ENCODE results near the gene RTN1. TPM values are rescaled to one million over a fixed set of nuclear protein-coding genes. Genes with fewer than 3 reads are reported as not detected.

Gene RTN1
- total and polyA plus RNA-seq, 10 of the 15 experiments (the other 5 are each of a cell fraction or from before 2014, with no cell fraction given): 0.03 to 0.55 (median 0.13) TPM; not detected in 4

- no peak for ATAC-seq
- SMC1A ChIA-PET (ENCODE audit: uncharacterized antibody, unreplicated experiment): interaction anchor here (1.2 kb wide), 1 partner anchor 11 kb away, joined by 3 read pairs; no protein-coding TSS in a partner anchor
- POLR2A ChIA-PET: interaction anchor here (0.6 kb wide), 1 partner anchor 1549 kb away, joined by 5 read pairs; no protein-coding TSS in a partner anchor
- intact Hi-C loops (cut with micrococcal nuclease; ENCODE audit: unreplicated experiment) (no loop called here), in situ Hi-C loops (cut with MboI) (no loop called here)
- Histone ChIP-seq H3K4me3 (no peak overlapping the region), H3K36me3 (ENCODE audit: control insufficient read depth in 2 of 2, insufficient read depth in 2 of 2, low read length in 1 of 2) (no peaks in the 10 kb centered on the region), H2AFZ (ENCODE audit: control insufficient read depth, low read depth, low read length) (no peak overlapping the region), H3K9me3 (replicated peaks; ENCODE audit: control insufficient read depth, insufficient read depth, low read length) (no peaks in the 10 kb centered on the region), H3K9ac (ENCODE audit: control insufficient read depth, insufficient read depth, low read length) (no peak overlapping the region), H3K4me2 (ENCODE audit: control insufficient read depth, insufficient read depth) (no peak overlapping the region), H3K4me1 (ENCODE audit: control insufficient read depth, insufficient read depth, low read length) (no peaks in the 10 kb centered on the region), H4K20me1 (ENCODE audit: control insufficient read depth, insufficient read depth) (no peaks in the 10 kb centered on the region), H3K27ac (ENCODE audit: control insufficient read depth, insufficient read depth) (no peak overlapping the region), H3K79me2 (ENCODE audit: control insufficient read depth, insufficient read depth, low read length) (no peaks in the 10 kb centered on the region), H3K27me3 (replicated peaks in 1 of 2; ENCODE audit: control insufficient read depth in 2 of 2, insufficient read depth in 2 of 2, low read length in 1 of 2) (no peaks in the 10 kb centered on the region)
- TF ChIP-seq SMAD1 (IDR thresholded peaks at IDR 0.05; ENCODE audit: low read depth, partially characterized antibody) (no peak), CEBPB (IDR thresholded peaks at IDR 0.05; ENCODE audit: borderline replicate concordance in 1 of 2, low read depth in 2 of 2, low read length in 2 of 2) (no peak), PML (IDR thresholded peaks at IDR 0.05; ENCODE audit: low read length) (no peak), JUND (IDR thresholded peaks at IDR 0.05; ENCODE audit: low read depth, low read length) (no peak)
- 32% methylated on average over 4 of the region's 4 CpGs for WGBS (ENCODE audit: insufficient coverage, insufficient replicate concordance, low lambda C conversion rate, missing lambda C conversion rate)
- BruUV-seq (replicated peaks): no TSS peak
- RAD21 ChIA-PET (ENCODE audit: unreplicated experiment): no interaction called here
- DNase-seq (ENCODE audit: low read depth, low spot score): no peak
- FAIRE-seq: no peak
- CTCF ChIA-PET: interaction anchor here (1.3 to 1.5 kb wide), 2 partner anchors 30 to 143 kb away, joined by 4 to 5 read pairs; no protein-coding TSS in a partner anchor
Observed at GRCh38 chr14:59754256-59754655, 116.3 kb downstream of the RTN1 start.

- TF ChIP-seq MXI1 (IDR thresholded peaks at IDR 0.05; ENCODE audit: low read depth, low read length): no peak
- TF ChIP-seq NFYA (IDR thresholded peaks at IDR 0.05; ENCODE audit: borderline replicate concordance, low read depth, low read length): no peak
- no peak for TF ChIP-seq TCF12 (IDR thresholded peaks at IDR 0.05; ENCODE audit: low read depth, low read length)
- TF ChIP-seq ZNF622 (IDR thresholded peaks at IDR 0.05): no peak
- no peak for TF ChIP-seq TCF7 (IDR thresholded peaks at IDR 0.05; ENCODE audit: borderline replicate concordance)
- TF ChIP-seq RBBP5 (conservative IDR thresholded peaks at IDR 0.05): no peak
- no peak for TF ChIP-seq NBN (IDR thresholded peaks at IDR 0.05)
- no peak for TF ChIP-seq JUND (IDR thresholded peaks at IDR 0.05; ENCODE audit: low read depth, low read length)
- SMC1A ChIA-PET (ENCODE audit: uncharacterized antibody, unreplicated experiment): interaction anchor here (1.2 kb wide), 1 partner anchor 11 kb away, joined by 3 read pairs; no protein-coding TSS in a partner anchor
- no peak for FAIRE-seq
- H3K27ac ChIP-seq (ENCODE audit: control insufficient read depth, insufficient read depth): no peak overlapping the region
- intact Hi-C loops (cut with micrococcal nuclease; ENCODE audit: unreplicated experiment): no loop called here
- no peak overlapping the region for H3K4me3 ChIP-seq
- H4K20me1 ChIP-seq (ENCODE audit: control insufficient read depth, insufficient read depth): no peaks in the 10 kb centered on the region
- no peaks in the 10 kb centered on the region for H3K27me3 ChIP-seq (replicated peaks in 1 of 2; ENCODE audit: control insufficient read depth in 2 of 2, insufficient read depth in 2 of 2, low read length in 1 of 2)
- no peak overlapping the region for H3K9ac ChIP-seq (ENCODE audit: control insufficient read depth, insufficient read depth, low read length)
- no peak overlapping the region for H2AFZ ChIP-seq (ENCODE audit: control insufficient read depth, low read depth, low read length)
- POLR2A ChIA-PET: no interaction called here
- no peaks in the 10 kb centered on the region for H3K79me2 ChIP-seq (ENCODE audit: control insufficient read depth, insufficient read depth, low read length)
- DNase-seq (ENCODE audit: low read depth, low spot score): no peak
- H3K4me2 ChIP-seq (ENCODE audit: control insufficient read depth, insufficient read depth): no peak overlapping the region
- no peak for ATAC-seq
- H3K9me3 ChIP-seq (replicated peaks; ENCODE audit: control insufficient read depth, insufficient read depth, low read length): no peaks in the 10 kb centered on the region
- RAD21 ChIA-PET (ENCODE audit: unreplicated experiment): no interaction called here
- H3K4me1 ChIP-seq (ENCODE audit: control insufficient read depth, insufficient read depth, low read length): no peaks in the 10 kb centered on the region
- H3K36me3 ChIP-seq (ENCODE audit: control insufficient read depth in 2 of 2, insufficient read depth in 2 of 2, low read length in 1 of 2): no peaks in the 10 kb centered on the region
- no TSS peak for BruUV-seq (replicated peaks)
- CTCF ChIA-PET: interaction anchor here (1.3 kb wide), 1 partner anchor 29 kb away, joined by 5 read pairs; no protein-coding TSS in a partner anchor
- in situ Hi-C loops (cut with MboI): no loop called here
Observed at GRCh38 chr14:59753512-59753911, 117.1 kb downstream of the RTN1 start.
